Kidney epithelial cell (primary cell): Measurements from ENCODE around the gene RASGRF2. TPM values are rescaled to one million over a fixed set of nuclear protein-coding genes. Genes with fewer than 3 reads are reported as not detected.

Experiments used
- DNase-seq: peaks from one replicate; pipeline ENCODE4 v3.0.0-alpha.2; 2010; ENCODE audit warnings: low read depth
- H3K27me3 ChIP-seq: 2 replicates; pipeline ENCODE4 v1.6.0; 2011; ENCODE audit warnings: low read length; ENCODE audit not compliant: control insufficient read depth, insufficient read depth
- H3K36me3 ChIP-seq: 2 replicates; pipeline ENCODE4 v1.5.1; 2011; ENCODE audit warnings: low read length; ENCODE audit not compliant: control insufficient read depth, insufficient read depth
- H3K4me3 ChIP-seq: 2 replicates; pipeline ENCODE4 v1.5.1; 2011; ENCODE audit warnings: low read depth, mild to moderate bottlenecking, control low read depth, low read length
- total RNA-seq: library from RNA; depleted of rRNA; stranded (reverse); fragments of >200 nt; gene quantifications from 2 replicates; pipeline ENCODE4 v1.2.3, GENCODE V29; 2015
- TF ChIP-seq, protein P1 (sequence below): IDR thresholded peaks from 2 replicates; pipeline ENCODE4 v1.5.1; 2011; ENCODE audit warnings: mild to moderate bottlenecking, moderate library complexity, low read length, control low read depth, inconsistent platforms; ENCODE audit not compliant: insufficient read depth, poor library complexity, severe bottlenecking

The RASGRF2 gene
- total RNA-seq, 1 donor from 2014 or later, result 5.8 TPM

DNA sequence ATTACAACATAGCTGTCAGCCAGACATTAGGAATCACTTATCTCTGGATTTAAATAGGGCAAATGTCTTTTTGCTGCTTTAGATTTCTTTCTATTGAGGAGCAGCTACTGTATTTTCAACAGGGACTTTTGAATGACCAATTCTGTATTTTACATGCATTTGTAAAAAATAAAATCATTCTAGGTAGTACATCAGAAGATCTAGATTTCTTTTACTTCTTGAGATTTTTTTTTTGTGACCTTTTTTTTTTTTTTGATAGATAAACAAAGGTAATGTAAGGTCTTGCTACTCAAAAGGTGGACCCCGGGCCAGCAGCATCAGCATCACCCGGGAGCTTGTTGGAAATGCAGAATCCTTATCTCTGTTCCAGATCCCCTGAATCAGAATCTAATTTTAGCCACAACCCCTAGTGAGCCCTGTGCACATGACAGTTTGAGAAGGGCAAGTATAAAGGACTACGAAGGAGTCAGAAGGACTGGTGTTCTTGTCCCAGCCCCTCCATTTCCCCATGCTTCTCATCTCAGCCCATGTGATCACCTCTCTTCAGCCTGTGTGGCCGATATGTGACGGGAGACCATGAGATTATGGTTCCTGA is 235.3 kb downstream of the RASGRF2 start:
- DNase-seq, result no peak
- TF ChIP-seq, protein P1, sequence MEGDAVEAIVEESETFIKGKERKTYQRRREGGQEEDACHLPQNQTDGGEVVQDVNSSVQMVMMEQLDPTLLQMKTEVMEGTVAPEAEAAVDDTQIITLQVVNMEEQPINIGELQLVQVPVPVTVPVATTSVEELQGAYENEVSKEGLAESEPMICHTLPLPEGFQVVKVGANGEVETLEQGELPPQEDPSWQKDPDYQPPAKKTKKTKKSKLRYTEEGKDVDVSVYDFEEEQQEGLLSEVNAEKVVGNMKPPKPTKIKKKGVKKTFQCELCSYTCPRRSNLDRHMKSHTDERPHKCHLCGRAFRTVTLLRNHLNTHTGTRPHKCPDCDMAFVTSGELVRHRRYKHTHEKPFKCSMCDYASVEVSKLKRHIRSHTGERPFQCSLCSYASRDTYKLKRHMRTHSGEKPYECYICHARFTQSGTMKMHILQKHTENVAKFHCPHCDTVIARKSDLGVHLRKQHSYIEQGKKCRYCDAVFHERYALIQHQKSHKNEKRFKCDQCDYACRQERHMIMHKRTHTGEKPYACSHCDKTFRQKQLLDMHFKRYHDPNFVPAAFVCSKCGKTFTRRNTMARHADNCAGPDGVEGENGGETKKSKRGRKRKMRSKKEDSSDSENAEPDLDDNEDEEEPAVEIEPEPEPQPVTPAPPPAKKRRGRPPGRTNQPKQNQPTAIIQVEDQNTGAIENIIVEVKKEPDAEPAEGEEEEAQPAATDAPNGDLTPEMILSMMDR, result no peak
- Histone ChIP-seq H3K27me3 (no peaks in the 10 kb centered on the region), H3K4me3 (no peak overlapping the region), H3K36me3 (no peaks in the 10 kb centered on the region)

DNA sequence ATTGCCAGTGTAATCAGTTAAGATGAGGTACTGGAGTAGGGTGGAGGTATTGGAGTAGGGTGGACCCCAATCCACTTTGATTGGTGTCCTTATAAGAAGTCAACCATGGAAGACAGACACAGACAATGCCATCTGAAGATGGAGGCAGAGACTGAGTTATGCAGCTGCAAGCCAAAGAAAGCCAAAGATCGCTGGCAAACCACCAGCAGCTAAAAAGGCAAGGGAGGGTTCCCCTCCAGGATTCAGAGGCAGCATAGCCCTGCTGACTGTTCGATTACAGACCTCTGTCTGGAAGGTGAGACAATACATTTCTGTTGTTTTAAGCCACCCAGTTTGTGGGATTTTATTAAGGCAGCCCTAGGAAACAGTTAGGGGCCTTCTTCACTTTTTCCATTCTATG is 242.5 kb downstream of the RASGRF2 start:
- DNase-seq, result no peak
- TF ChIP-seq, protein P1, result no peak
- Histone ChIP-seq H3K4me3 (no peak overlapping the region), H3K36me3 (peaks cover 3% of the 10 kb centered on the region), H3K27me3 (no peaks in the 10 kb centered on the region)

DNA sequence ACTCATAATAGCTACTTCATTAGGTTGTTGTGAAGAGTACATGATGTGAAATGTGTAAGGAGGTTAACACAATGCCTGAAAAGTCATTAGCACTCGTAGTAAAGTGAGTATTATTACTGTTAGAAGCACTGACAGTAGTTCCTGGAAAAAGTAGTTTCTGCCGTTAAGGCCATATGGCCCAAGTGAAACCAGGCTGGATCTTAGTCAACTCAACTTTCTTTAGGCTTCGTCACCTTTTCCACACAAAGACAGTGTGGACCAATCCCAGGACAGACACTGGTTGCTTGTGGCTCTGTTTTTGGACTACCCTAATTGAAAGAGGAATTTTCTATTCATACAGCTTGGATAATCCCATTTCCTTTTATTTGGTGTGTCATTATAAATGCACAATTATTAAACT is 243.6 kb downstream of the RASGRF2 start:
- Histone ChIP-seq H3K27me3 (no peaks in the 10 kb centered on the region), H3K36me3 (peaks cover 3% of the 10 kb centered on the region), H3K4me3 (no peak overlapping the region)
- TF ChIP-seq, protein P1, result no peak
- no peak for DNase-seq

DNA sequence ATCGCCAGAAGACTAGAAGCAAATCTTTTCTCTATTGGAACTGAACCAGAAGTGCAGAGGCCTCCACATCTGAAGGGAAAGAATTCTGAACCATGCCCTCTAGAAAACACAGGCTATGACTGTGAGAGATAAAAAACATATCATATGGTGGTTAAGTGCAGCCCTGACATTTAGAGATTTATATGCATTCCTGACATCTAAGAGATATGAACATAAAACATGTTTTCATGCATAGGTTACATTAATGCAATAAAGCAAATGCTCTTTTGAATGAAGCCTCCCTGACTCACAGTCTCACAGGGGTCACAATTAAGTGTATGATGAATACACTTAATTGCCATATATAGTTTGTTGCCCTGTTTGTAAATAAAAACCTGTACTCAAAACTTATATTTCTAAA is 244.0 kb downstream of the RASGRF2 start:
- Histone ChIP-seq H3K4me3 (no peak overlapping the region), H3K36me3 (peaks cover 3% of the 10 kb centered on the region), H3K27me3 (no peaks in the 10 kb centered on the region)
- no peak for DNase-seq
- TF ChIP-seq, protein P1, result no peak

DNA sequence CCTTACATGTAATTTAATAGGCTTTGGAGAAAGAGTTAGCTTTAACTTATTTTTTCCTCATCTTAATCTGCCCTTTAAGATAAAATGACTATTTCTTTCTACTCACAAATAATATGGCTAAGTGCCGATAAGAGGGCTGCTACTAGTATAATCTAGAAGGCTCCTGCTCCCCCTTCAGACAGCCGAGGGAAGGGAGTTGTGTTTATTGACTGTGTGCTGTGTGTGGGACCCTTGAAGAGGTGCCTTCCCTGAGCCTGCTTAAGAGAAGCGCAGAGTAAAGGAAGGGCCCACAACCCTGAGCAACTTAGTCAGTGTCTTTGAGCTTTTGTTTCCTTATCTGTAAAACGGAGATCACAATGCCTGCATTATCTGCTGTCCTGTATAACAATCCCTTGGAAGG is 244.9 kb downstream of the RASGRF2 start:
- Histone ChIP-seq H3K4me3 (no peak overlapping the region), H3K36me3 (peaks cover 3% of the 10 kb centered on the region), H3K27me3 (no peaks in the 10 kb centered on the region)
- no peak for DNase-seq
- TF ChIP-seq, protein P1, result no peak

DNA sequence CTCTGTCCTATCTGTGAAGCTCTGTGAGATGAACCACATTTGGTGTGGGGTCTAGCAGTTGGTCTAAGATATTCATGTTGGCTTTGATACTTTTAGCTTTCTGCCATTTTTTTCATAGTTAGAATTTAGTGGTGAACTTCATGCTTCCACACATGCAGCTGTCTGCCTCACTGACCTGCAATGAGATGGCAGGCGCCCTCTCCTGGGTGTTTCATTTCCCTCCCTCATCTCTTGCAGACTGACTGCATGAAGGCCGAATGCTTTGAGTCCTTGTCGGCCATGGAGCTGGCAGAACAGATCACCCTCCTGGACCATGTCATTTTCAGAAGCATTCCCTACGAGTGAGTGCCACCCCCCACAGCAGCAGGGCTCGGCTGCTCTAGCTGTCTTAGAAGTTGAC is 246.8 kb downstream of the RASGRF2 start:
- TF ChIP-seq, protein P1, result peak; percentile 26
- Histone ChIP-seq H3K4me3 (no peak overlapping the region), H3K27me3 (no peaks in the 10 kb centered on the region), H3K36me3 (peaks cover 3% of the 10 kb centered on the region)
- DNase-seq, result no peak
